GM23248 (cell line): ENCODE measurements around the gene RNF166. TPM values are rescaled to one million over a fixed set of nuclear protein-coding genes. Genes with fewer than 3 reads are reported as not detected.

Experiments
- DNase-seq: peaks from one replicate; pipeline ENCODE4 v3.0.0-alpha.2; 2015
- H2AFZ ChIP-seq: fragments of 200-600 bp; sonication (generic); 2 replicates; pipeline ENCODE4 v1.6.1; 2016; ENCODE audit warnings: antibody characterized with exemption
- H3F3A ChIP-seq: fragments of 200-600 bp; sonication (generic); 2 replicates; pipeline ENCODE4 v1.6.1; 2016; ENCODE audit warnings: mild to moderate bottlenecking, antibody characterized with exemption, mixed run types; ENCODE audit not compliant: insufficient read depth
- H3K27ac ChIP-seq: fragments of 200-600 bp; sonication (generic); 2 replicates; pipeline ENCODE4 v1.5.1; 2016; ENCODE audit warnings: mild to moderate bottlenecking
- H3K27me3 ChIP-seq: fragments of 200-600 bp; sonication (generic); replicated peaks from 2 replicates; pipeline ENCODE4 v1.6.1; 2016; ENCODE audit warnings: mild to moderate bottlenecking; ENCODE audit not compliant: insufficient read depth
- H3K36me3 ChIP-seq: fragments of 200-600 bp; sonication (generic); 2 replicates; pipeline ENCODE4 v1.6.1; 2016; ENCODE audit warnings: low read depth, mild to moderate bottlenecking
- H3K4me1 ChIP-seq: fragments of 200-600 bp; sonication (generic); 2 replicates; pipeline ENCODE4 v1.6.1; 2016; ENCODE audit warnings: mild to moderate bottlenecking; ENCODE audit not compliant: insufficient read depth
- H3K4me2 ChIP-seq: fragments of 200-600 bp; sonication (generic); one replicate; pipeline ENCODE4 v1.6.1; 2016; ENCODE audit warnings: mild to moderate bottlenecking; ENCODE audit not compliant: unreplicated experiment
- H3K4me3 ChIP-seq: fragments of 200-600 bp; sonication (generic); 2 replicates; pipeline ENCODE4 v1.5.1; 2016; ENCODE audit warnings: mild to moderate bottlenecking
- H3K79me2 ChIP-seq: fragments of 200-600 bp; sonication (generic); 2 replicates; pipeline ENCODE4 v1.6.1; 2016; ENCODE audit warnings: mild to moderate bottlenecking; ENCODE audit not compliant: insufficient read depth
- H3K9ac ChIP-seq: fragments of 200-600 bp; sonication (generic); 2 replicates; pipeline ENCODE4 v1.6.1; 2016; ENCODE audit warnings: mild to moderate bottlenecking
- H3K9me2 ChIP-seq: fragments of 200-600 bp; sonication (generic); 2 replicates; pipeline ENCODE4 v1.6.1; 2016; ENCODE audit warnings: mixed run types, mild to moderate bottlenecking, moderate library complexity; ENCODE audit not compliant: insufficient read depth
- H3K9me3 ChIP-seq: fragments of 200-600 bp; sonication (generic); one replicate; pipeline ENCODE4 v1.6.1; 2017; ENCODE audit warnings: low read depth
- H4K20me1 ChIP-seq: fragments of 200-600 bp; sonication (generic); 2 replicates; pipeline ENCODE4 v1.6.0; 2016; ENCODE audit not compliant: insufficient read depth
- EZH2 ChIP-seq: fragments of 200-600 bp; sonication (generic); IDR thresholded peaks from 2 replicates; pipeline ENCODE4 v1.6.1; 2018; ENCODE audit warnings: antibody characterized with exemption, mild to moderate bottlenecking; ENCODE audit not compliant: insufficient read depth, poor library complexity, severe bottlenecking
- EZH2phosphoT487 ChIP-seq: fragments of 200-600 bp; sonication (generic); IDR thresholded peaks from 2 replicates; pipeline ENCODE4 v1.6.1; 2018; ENCODE audit warnings: antibody characterized with exemption, moderate library complexity, mild to moderate bottlenecking, low read depth; ENCODE audit not compliant: insufficient read depth
- WGBS, 2 experiments: methylation state at CpG; one replicate each; pipeline ENCODE4 v1.1.6; 2015 to 2017; ENCODE audit warnings: low lambda C conversion rate in 2 of 2, low coverage in 1 of 2; ENCODE audit errors: missing lambda C conversion rate in 2 of 2; 5-methylcytosine and 5-hydroxymethylcytosine counted together
- in situ Hi-C: fragments of 300-500 bp; cut with MboI; formaldehyde crosslinking; loops from 2 replicates; pipeline ENCODE4 v1.15.0; 2020
- polyA plus RNA-seq: library from polyadenylated mRNA; unstranded; fragments of >200 nt; fragmentation: Nextera tagmentation; extraction: Ambion mirVana; gene quantifications from 2 replicates; pipeline ENCODE4 v1.2.1, GENCODE V29; 2016
- total RNA-seq: library from RNA; depleted of rRNA; stranded (reverse); fragments of >200 nt; shearing (Covaris generic); gene quantifications from 2 replicates; pipeline ENCODE4 v1.2.3, GENCODE V29; 2014

RNF166 gene
- total and polyA plus RNA-seq, 2 experiments from 2014 or later = 8.9 to 14.6 TPM

GRCh38 chr16:88681084-88681680, 25.0 kb downstream of the RNF166 start:
- H3K9me3 ChIP-seq = no peaks in the 10 kb centered on the region
- H3K27ac ChIP-seq = no peak overlapping the region
- WGBS, 2 experiments = 49 to 55% methylated on average over 28 to 30 of the region's 31 CpGs
- H3K4me3 ChIP-seq = no peak overlapping the region
- H3K36me3 ChIP-seq = no peaks in the 10 kb centered on the region
- in situ Hi-C loops = no loop called here
- no peaks in the 10 kb centered on the region for H3F3A ChIP-seq
- no peaks in the 10 kb centered on the region for H3K9me2 ChIP-seq
- H3K27me3 ChIP-seq = 0 out of 2 replicates have a peak, but pooled peaks cover 8% of the 10 kb centered on the region
- DNase-seq = no peak
- no peaks in the 10 kb centered on the region for H4K20me1 ChIP-seq
- no peaks in the 10 kb centered on the region for H3K4me1 ChIP-seq
- no peaks in the 10 kb centered on the region for H3K79me2 ChIP-seq
- TF ChIP-seq EZH2 (no peak), EZH2phosphoT487 (no peak)
- H2AFZ ChIP-seq = no peak overlapping the region
- no peak overlapping the region for H3K4me2 ChIP-seq
- H3K9ac ChIP-seq = no peak overlapping the region

GRCh38 chr16:88680554-88681083, 25.6 kb downstream of the RNF166 start:
- Histone ChIP-seq H4K20me1 (no peaks in the 10 kb centered on the region), H3K9me2 (no peaks in the 10 kb centered on the region), H3K9me3 (no peaks in the 10 kb centered on the region), H3K9ac (no peak overlapping the region), H3K4me3 (no peak overlapping the region), H3K79me2 (no peaks in the 10 kb centered on the region), H3K36me3 (no peaks in the 10 kb centered on the region), H3K27ac (no peak overlapping the region), H3K27me3 (0 out of 2 replicates have a peak, but pooled peaks cover 4% of the 10 kb centered on the region), H3K4me2 (no peak overlapping the region), H2AFZ (no peak overlapping the region), H3K4me1 (no peaks in the 10 kb centered on the region), H3F3A (no peaks in the 10 kb centered on the region)
- in situ Hi-C loops = no loop called here
- 72 to 87% methylated on average over 3 to 5 of the region's 5 CpGs for WGBS, 2 experiments
- DNase-seq = no peak
- no peak for TF ChIP-seq EZH2phosphoT487
- TF ChIP-seq EZH2 = no peak

GRCh38 chr16:88678224-88678979, 27.8 kb downstream of the RNF166 start:
- DNase-seq = no peak
- Histone ChIP-seq H3K9me2 (no peaks in the 10 kb centered on the region), H3K79me2 (no peaks in the 10 kb centered on the region), H3K36me3 (no peaks in the 10 kb centered on the region), H3K27me3 (no peaks in the 10 kb centered on the region), H3K9ac (no peak overlapping the region), H3K9me3 (no peaks in the 10 kb centered on the region), H3K4me3 (no peak overlapping the region), H4K20me1 (no peaks in the 10 kb centered on the region), H3K4me2 (no peak overlapping the region), H3F3A (no peaks in the 10 kb centered on the region), H2AFZ (no peak overlapping the region), H3K27ac (no peak overlapping the region), H3K4me1 (no peaks in the 10 kb centered on the region)
- 58 to 68% methylated on average over 27 to 32 of the region's 32 CpGs for WGBS, 2 experiments
- TF ChIP-seq EZH2phosphoT487 (no peak), EZH2 (no peak)
- in situ Hi-C loops = no loop called here

DNA sequence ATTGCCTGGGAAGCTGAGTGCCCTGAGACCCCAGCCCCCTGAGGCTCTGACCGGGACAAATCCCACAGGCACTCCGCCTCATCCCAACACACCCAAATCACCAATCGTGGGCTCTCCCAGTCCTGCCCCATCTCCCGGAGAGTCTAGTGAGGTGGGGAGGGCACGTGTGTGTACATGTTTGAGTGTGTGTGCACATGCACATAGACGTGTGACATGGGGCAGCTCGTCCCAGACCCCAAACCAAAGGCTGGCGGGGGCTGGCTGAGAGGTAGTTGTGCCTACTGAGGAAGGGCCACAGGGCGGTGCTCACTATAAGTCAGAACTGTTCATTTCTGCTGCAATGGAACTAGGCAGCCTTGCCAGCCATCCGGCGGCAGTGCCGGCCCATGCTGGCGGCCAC, 28.5 kb downstream of the RNF166 start:
- H3K4me1 ChIP-seq = no peaks in the 10 kb centered on the region
- H3K4me2 ChIP-seq = no peak overlapping the region
- H3K9me2 ChIP-seq = no peaks in the 10 kb centered on the region
- no peak for TF ChIP-seq EZH2
- TF ChIP-seq EZH2phosphoT487 = no peak
- no peak for DNase-seq
- H3K27ac ChIP-seq = no peak overlapping the region
- H3K9ac ChIP-seq = no peak overlapping the region
- in situ Hi-C loops = no loop called here
- H3F3A ChIP-seq = no peaks in the 10 kb centered on the region
- no peak overlapping the region for H2AFZ ChIP-seq
- no peaks in the 10 kb centered on the region for H4K20me1 ChIP-seq
- no peaks in the 10 kb centered on the region for H3K27me3 ChIP-seq
- 43 to 51% methylated on average over 12 to 13 of the region's 13 CpGs for WGBS, 2 experiments
- no peaks in the 10 kb centered on the region for H3K9me3 ChIP-seq
- H3K79me2 ChIP-seq = no peaks in the 10 kb centered on the region
- no peak overlapping the region for H3K4me3 ChIP-seq
- no peaks in the 10 kb centered on the region for H3K36me3 ChIP-seq
